ENCODE results near the gene TEAD1.

Gene TEAD1

GRCh38 chr11:12706545-12707499 lies 32.6 kb downstream of the TEAD1 start:
- no peak for DNase-seq (ENCODE audit: low read depth in 2 of 3, low spot score in 2 of 3)

DNA sequence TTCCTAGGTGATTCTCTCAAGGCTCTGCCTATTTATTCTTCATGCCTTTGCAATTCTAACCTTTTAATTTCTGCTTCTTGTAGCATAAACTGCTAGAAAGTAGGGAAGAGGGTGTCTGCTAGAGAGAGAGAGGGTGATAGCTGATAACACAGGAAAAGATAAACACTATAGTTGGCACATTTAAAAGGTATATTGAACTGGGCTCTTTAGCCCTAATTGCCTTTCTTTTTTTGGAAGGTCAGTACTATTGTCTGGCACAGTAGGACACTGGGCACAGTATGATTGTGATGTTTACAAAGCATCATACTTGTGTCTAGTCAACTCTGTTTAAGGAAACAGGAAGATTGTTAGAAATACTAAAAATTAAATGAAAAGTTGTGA lies 33.3 kb downstream of the TEAD1 start:
- DNase-seq (ENCODE audit: low read depth in 2 of 3, low spot score in 2 of 3), result no peak

- no peak for DNase-seq (ENCODE audit: low read depth in 2 of 3, low spot score in 2 of 3)
Measured at GRCh38 chr11:12711496-12711895, 37.3 kb downstream of the TEAD1 start.

DNA sequence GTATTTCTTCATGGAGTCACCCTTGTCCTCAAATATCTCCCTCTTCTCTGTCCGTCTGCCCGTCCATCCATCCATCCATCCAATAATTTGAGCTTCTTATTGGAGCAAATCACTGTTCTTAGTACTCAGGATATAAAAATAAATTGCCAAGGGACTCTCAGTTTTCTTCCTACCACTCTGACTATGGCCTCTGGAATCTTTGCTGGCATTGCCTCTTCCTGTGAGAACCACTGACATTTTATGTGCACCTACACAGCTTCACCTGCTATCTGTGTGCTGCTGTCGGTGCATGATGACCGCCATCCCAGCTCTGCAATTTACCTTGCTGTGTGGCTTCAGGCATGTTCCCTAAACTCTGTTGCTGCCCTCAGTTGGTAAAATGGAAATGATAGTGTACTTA lies 37.9 kb downstream of the TEAD1 start:
- DNase-seq (ENCODE audit: low read depth in 2 of 3, low spot score in 2 of 3), result no peak

GRCh38 chr11:12715131-12715530 lies 40.9 kb downstream of the TEAD1 start:
- DNase-seq (ENCODE audit: low read depth in 2 of 3, low spot score in 2 of 3), result no peak

GRCh38 chr11:12715941-12716340 lies 41.7 kb downstream of the TEAD1 start:
- DNase-seq (ENCODE audit: low read depth in 2 of 3, low spot score in 2 of 3), result no peak

DNA sequence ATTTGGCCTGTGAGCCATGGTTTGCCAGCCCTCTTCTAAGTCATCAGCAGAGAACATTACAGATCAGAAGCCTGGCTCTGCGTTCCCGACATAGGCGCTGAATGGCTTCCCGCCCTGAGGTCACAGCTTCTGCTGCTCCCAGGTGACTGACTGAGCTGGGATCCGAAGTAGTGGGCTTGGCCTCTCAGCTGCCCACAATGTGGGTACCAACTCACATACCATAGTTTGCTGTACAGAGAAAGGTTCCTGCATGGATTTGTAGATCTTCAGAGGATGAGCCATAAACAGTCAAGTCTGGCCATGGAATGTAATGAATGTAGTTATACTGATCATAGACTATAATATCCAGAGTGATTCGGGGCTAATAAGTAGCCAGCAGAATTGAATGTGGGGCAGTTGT lies 42.6 kb downstream of the TEAD1 start:
- no peak for DNase-seq (ENCODE audit: low read depth in 2 of 3, low spot score in 2 of 3)

GRCh38 chr11:12717851-12718291 lies 43.6 kb downstream of the TEAD1 start:
- no peak for DNase-seq (ENCODE audit: low read depth in 2 of 3, low spot score in 2 of 3)

GRCh38 chr11:12719221-12719620 lies 45.0 kb downstream of the TEAD1 start:
- no peak for DNase-seq (ENCODE audit: low read depth in 2 of 3, low spot score in 2 of 3)

GRCh38 chr11:12721816-12722604 lies 47.8 kb downstream of the TEAD1 start:
- DNase-seq (ENCODE audit: low read depth in 2 of 3, low spot score in 2 of 3), result no peak

DNA sequence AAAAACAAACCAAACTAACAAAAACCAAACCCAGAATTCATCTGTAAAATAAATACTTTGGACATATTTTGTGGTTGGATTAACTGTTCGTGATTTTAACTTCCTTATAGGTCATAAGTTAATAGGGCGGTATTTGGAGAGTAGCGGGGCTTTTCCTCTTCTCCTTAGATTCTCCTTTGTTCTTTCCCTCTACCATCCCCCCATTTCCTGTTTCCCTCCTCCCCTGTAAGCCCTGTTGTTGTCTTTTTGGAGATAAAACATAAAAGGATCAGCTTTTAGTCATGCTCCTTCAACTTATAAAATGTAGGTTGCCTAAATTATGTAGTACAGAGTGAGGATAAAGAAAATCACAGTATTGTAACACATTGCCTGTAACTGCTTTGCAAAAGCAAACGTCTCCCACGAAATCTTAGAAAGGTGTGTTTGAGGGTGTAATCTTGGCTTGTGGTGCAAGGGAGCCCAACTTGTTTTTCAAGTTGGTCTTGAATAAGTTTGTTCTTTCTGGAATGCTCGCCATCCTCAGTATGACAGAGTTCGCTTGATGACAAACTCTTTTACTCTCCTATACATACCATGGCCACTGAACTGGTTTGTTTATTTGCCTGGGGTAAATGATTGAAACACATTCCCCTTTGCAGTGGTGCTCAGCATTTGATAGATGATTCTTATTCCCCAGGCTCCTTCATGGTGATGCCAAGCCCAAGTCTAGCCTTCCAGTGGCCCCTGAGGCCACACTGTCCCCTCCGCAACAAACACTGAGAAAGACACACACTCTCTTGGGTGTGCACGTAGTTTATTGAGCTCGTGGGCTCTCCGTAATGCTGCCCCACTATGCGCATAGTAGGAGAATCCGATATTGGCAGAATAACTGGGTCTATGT lies 49.4 kb downstream of the TEAD1 start:
- DNase-seq (ENCODE audit: low read depth in 2 of 3, low spot score in 2 of 3), result no peak

DNA sequence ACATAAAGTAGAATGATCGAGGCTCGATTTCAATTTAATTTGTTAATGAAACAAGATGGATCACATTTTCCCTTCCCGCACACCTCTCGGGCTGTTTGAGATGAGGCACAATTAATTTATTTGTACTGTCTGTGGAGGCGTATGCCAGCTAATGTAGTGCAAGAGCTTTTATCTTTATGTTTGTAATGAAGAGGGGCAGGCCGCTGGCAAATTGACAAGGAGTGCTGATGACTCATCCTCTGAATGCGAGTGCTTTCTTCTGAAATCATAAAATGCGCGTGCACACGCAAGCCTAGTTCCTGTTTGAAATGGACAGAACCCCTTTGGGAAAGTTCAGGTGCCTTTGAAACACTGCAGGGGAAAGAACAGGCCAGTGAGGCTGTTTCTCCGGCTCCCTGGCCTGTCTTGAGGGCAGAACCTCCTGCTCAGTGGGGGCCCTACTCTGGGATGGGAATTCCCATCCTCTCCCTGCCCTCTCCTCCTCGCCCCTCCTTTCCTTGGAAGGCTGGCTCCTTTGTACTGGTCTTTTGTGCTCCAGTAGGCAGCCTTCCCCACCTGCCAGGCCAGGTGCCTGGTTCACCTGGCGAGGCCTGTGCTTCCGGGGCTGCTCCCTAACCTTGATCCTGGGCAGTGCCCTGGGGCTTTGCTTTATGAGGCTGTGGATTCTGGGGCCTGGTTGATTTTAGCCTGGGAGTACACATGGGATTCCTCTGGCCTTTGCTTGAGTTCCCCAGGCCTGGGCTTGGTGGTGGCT lies 50.3 kb downstream of the TEAD1 start:
- DNase-seq (ENCODE audit: low read depth in 2 of 3, low spot score in 2 of 3), result no peak

DNA sequence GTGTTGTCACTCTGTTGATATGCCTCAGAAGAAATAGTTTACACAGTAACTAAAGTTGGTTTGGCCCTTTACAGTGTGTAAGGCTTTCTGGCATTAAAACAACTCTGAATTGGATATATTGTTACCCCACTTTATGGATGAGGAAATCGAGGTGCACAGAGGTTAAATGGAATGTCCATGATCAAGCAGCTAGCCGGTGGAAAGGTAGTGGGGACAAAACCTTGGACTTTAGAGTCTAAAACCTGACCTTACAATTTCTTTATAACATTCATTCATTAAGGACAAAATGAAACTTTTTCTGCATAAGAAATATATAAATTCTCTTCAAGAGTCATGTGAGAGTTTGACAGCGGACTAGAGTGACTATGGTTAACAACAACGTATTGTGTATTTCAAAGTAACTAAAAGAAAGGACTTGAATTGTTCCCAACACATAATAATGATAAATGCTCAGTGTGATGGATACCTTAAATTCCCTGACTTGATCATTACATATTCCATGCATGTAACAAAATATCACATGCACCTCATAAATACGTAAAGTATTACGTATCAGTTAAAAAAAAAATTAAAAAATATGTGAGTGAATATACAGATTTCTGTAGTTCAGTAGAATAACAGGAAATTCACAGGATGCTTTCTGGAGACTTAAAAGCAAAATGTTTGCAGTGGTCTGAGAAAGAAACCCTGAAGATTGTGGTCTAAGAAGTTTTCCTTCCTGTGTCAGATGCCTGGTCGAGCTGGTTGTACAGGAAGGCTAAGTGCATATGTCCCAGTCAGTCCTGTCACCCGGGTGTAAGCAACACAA lies 51.0 kb downstream of the TEAD1 start:
- DNase-seq (ENCODE audit: low read depth in 2 of 3, low spot score in 2 of 3), result no peak

DNA sequence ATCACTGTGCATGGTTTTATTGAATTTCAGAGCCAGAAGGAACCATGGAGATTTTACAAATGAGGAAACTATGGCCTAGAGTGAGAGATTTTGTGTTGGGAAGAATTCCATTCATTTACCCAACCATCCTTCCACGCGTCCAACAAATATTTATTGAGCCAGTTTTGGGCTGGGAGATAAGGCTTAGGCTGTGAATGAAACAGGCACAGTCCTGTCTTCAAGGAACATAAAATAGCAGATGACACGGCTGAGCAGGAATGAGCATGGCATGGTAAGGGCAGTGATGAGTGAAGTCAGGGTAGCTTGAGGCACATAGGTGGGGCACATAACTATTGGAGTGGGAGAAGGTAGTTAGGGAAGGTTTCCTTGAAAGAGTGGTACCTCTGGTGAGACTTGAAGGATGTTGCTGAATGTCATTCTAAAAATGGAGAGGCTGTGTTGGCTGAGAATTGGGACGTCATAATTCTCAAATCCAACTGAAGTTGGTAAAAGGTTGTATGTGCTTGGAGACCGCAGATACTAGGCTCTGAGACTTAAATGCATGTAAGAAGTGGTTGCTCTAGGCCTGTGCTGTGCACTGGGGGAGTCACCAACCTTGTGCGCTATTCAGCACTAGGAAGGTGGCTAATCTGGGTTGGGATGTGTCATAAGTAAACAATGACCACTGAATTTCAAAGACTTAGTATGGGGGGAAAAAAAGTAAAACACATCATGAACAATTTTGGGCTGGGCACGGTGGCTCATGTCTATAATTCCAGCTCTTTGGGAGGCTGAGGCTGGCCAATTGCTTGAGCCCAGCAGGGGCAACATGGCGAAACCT lies 51.9 kb downstream of the TEAD1 start:
- no peak for DNase-seq (ENCODE audit: low read depth in 2 of 3, low spot score in 2 of 3)

GRCh38 chr11:12727563-12728211 lies 53.5 kb downstream of the TEAD1 start:
- no peak for DNase-seq (ENCODE audit: low read depth in 2 of 3, low spot score in 2 of 3)

DNA sequence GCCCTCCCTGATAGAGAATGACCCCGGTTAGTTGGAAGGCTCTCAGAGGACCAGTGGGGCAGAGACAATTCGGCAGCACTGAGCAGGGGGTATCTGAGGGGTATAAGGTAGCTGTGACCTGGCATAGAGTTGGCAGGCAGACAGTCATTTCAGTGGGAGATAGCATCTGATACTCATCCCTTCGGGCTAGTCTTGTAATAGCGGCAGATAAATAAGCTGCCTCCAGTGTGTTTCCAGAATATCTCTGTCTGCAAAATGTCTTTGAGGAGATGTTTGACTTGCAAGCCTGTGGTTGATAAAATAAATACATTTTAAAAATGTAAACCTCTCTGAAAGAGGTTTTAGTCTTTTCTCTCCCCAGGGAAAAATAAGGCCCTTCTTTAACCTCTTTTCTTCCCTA lies 54.2 kb downstream of the TEAD1 start:
- no peak for DNase-seq (ENCODE audit: low read depth in 2 of 3, low spot score in 2 of 3)

DNA sequence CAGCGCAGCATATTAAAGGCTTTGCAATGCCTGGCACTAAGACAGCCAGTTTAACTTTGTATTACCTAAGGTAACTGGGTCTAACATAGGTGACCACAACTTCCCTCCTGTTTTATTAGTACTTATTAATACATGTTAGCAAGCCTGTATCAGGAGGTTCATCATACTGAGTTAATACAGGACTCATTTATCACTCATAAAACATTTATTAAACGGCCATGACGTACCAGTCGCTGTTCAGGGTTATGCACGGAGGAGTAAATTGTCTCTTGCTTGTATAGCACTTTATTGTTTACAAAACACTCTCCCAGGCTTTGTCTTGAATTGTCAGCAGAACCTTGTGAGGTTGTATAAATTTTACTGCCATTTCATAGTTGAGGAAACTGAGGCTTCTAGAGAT lies 55.7 kb downstream of the TEAD1 start:
- no peak for DNase-seq (ENCODE audit: low read depth in 2 of 3, low spot score in 2 of 3)

DNA sequence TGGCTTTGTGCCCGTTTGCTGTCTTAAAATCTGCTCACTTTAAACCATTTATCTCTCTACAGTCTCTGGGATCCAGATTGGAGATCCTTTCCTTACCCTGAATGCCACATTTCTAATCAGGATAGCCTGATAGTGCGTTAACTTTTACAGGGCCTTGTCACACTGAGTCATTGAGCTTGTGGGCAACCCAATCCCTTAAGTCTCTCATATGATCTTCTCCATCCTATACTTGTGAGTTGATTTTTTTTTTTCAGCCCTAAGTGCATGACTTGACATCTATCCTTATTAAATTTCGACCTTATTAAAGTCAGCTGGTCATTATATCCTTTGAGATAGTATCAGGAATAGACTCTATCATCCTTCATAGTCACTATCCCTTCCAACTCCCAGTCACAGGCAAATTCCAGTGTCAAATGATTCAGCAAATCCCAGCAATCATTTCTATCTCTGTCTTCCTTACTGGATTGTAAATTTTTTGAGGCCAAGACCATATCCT lies 57.7 kb downstream of the TEAD1 start:
- DNase-seq (ENCODE audit: low read depth in 2 of 3, low spot score in 2 of 3), result no peak

Data from activated CD8-positive, alpha-beta memory T cell treated with anti-CD3 and anti-CD28 coated beads for 48 hours (primary cell).